NB4 (cell line): ENCODE results near the gene GMDS.

Experiments used
- MYC ChIP-seq: IDR thresholded peaks from 2 replicates; pipeline ENCODE4 v1.6.1; 2011; ENCODE audit warnings: low read depth, low read length
- POLR2A ChIP-seq: IDR thresholded peaks from 2 replicates; pipeline ENCODE4 v1.6.1; 2011; ENCODE audit warnings: mild to moderate bottlenecking; ENCODE audit not compliant: insufficient read length; ENCODE audit errors: extremely low read depth
- TF ChIP-seq, protein P1 (sequence below): IDR thresholded peaks from one replicate; pipeline ENCODE4 v1.5.1; 2012; ENCODE audit warnings: low read depth, low read length
- TF ChIP-seq, protein P2 (sequence below): IDR thresholded peaks from 2 replicates; pipeline ENCODE4 v1.6.1; 2011; ENCODE audit warnings: low read depth, low read length

DNA sequence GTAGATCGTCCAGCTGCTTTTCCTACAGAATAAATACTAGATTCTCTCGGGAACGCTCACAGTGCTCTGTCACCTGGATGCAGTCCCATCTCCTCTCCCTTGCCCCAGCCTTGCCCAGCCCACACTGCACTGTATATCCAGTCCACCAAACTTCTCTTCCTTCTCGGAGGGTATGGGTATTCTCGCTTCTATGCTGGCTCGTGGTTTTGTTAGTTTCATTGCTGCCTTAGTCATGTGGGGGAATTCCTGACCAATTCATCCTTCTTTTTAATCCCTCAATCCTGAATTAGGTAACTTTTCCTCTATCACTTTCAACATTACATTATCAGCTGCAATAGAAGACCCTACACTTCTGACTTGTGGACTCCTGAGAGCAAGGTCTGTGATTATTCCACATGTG is 252.4 kb downstream of the GMDS start:
- TF ChIP-seq, protein P1, sequence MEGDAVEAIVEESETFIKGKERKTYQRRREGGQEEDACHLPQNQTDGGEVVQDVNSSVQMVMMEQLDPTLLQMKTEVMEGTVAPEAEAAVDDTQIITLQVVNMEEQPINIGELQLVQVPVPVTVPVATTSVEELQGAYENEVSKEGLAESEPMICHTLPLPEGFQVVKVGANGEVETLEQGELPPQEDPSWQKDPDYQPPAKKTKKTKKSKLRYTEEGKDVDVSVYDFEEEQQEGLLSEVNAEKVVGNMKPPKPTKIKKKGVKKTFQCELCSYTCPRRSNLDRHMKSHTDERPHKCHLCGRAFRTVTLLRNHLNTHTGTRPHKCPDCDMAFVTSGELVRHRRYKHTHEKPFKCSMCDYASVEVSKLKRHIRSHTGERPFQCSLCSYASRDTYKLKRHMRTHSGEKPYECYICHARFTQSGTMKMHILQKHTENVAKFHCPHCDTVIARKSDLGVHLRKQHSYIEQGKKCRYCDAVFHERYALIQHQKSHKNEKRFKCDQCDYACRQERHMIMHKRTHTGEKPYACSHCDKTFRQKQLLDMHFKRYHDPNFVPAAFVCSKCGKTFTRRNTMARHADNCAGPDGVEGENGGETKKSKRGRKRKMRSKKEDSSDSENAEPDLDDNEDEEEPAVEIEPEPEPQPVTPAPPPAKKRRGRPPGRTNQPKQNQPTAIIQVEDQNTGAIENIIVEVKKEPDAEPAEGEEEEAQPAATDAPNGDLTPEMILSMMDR, result no peak
- TF ChIP-seq, protein P2, sequence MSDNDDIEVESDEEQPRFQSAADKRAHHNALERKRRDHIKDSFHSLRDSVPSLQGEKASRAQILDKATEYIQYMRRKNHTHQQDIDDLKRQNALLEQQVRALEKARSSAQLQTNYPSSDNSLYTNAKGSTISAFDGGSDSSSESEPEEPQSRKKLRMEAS, result no peak
- no peak for TF ChIP-seq POLR2A
- TF ChIP-seq MYC, result no peak
